CD14-positive monocyte (primary cell): ENCODE measurements around the gene STK38. TPM values are rescaled to one million over a fixed set of nuclear protein-coding genes. Genes with fewer than 3 reads are reported as not detected.

Source experiments
- DNase-seq, 3 donors: peaks; one replicate each; pipeline ENCODE4 v3.0.0-alpha.2; 2011 to 2022
- H2AFZ ChIP-seq: 2 replicates; pipeline ENCODE4 v1.6.0; 2012; ENCODE audit warnings: mild to moderate bottlenecking, low read depth, low read length, inconsistent platforms; ENCODE audit not compliant: insufficient read depth, poor library complexity, severe bottlenecking
- H3K27ac ChIP-seq, 2 donors: 1 replicate in 1 of 2; 2 replicates in 1 of 2; pipeline ENCODE4 v1.5.1; 2012 to 2013; ENCODE audit warnings: low read length in 2 of 2, control low read depth in 1 of 2, inconsistent platforms in 1 of 2, low read depth in 1 of 2, mild to moderate bottlenecking in 1 of 2
- H3K27me3 ChIP-seq, 2 donors: one replicate each; pipeline versions ENCODE4 v1.6.0 to v1.6.1; 2011 to 2013; ENCODE audit warnings: low read length in 2 of 2; ENCODE audit not compliant: control insufficient read depth in 2 of 2, insufficient read depth in 2 of 2
- H3K36me3 ChIP-seq, 2 donors: replicated peaks in 1 of 2; 1 replicate in 1 of 2; 2 replicates in 1 of 2; pipeline versions ENCODE4 v1.5.1 to v1.6.1; 2012 to 2013; ENCODE audit warnings: low read length in 2 of 2, control low read depth in 1 of 2, inconsistent platforms in 1 of 2, mild to moderate bottlenecking in 1 of 2; ENCODE audit not compliant: insufficient read depth in 2 of 2, control insufficient read depth in 1 of 2
- H3K4me1 ChIP-seq, 2 donors: 1 replicate in 1 of 2; 2 replicates in 1 of 2; pipeline versions ENCODE4 v1.5.1 to v1.6.1; 2012 to 2013; ENCODE audit warnings: low read length in 2 of 2, control low read depth in 1 of 2, inconsistent platforms in 1 of 2, mild to moderate bottlenecking in 1 of 2, moderate library complexity in 1 of 2; ENCODE audit not compliant: insufficient read depth in 2 of 2, control insufficient read depth in 1 of 2
- H3K4me2 ChIP-seq: replicated peaks from 2 replicates; pipeline ENCODE3; 2012; ENCODE audit warnings: low read length, moderate library complexity, mild to moderate bottlenecking; ENCODE audit not compliant: poor library complexity, severe bottlenecking; ENCODE audit errors: extremely low read depth
- H3K4me3 ChIP-seq, 3 experiments: fragments of 200-600 bp in 1 of 3; sonication (generic) in 1 of 3; replicated peaks in 1 of 3; 1 replicate in 2 of 3; 2 replicates in 1 of 3; pipeline ENCODE4 v1.5.1; 2011 to 2013; ENCODE audit warnings: low read length in 3 of 3, mild to moderate bottlenecking in 3 of 3, control low read depth in 2 of 3, low read depth in 2 of 3, inconsistent platforms in 1 of 3, moderate library complexity in 1 of 3
- H3K79me2 ChIP-seq: 2 replicates; pipeline ENCODE4 v1.6.0; 2012; ENCODE audit warnings: mild to moderate bottlenecking, control low read depth, inconsistent platforms, low read length, moderate library complexity; ENCODE audit not compliant: insufficient read depth
- H3K9ac ChIP-seq: 2 replicates; pipeline ENCODE4 v1.6.0; 2017; ENCODE audit warnings: low read length, mild to moderate bottlenecking; ENCODE audit not compliant: insufficient read depth, poor library complexity, severe bottlenecking
- H3K9me3 ChIP-seq, 2 donors: replicated peaks in 1 of 2; 1 replicate in 1 of 2; 2 replicates in 1 of 2; pipeline versions ENCODE4 v1.5.1 to v1.6.1; 2012 to 2013; ENCODE audit warnings: low read length in 2 of 2, control low read depth in 1 of 2; ENCODE audit not compliant: control insufficient read depth in 1 of 2, insufficient read depth in 1 of 2
- H4K20me1 ChIP-seq: 2 replicates; pipeline ENCODE4 v1.6.0; 2012; ENCODE audit warnings: mild to moderate bottlenecking, low read length, control low read depth, moderate library complexity; ENCODE audit not compliant: insufficient read depth
- H3K27ac Mint-ChIP-seq, 7 donors: one replicate each; pipeline ENCODE4 v1.8.0; 2020; ENCODE audit warnings: mild to moderate bottlenecking in 7 of 7, mixed read lengths in 7 of 7, moderate library complexity in 6 of 7, inconsistent platforms in 2 of 7
- H3K27me3 Mint-ChIP-seq, 3 donors: one replicate each; pipeline ENCODE4 v1.8.0; 2021 to 2022; ENCODE audit warnings: low read depth in 3 of 3, mild to moderate bottlenecking in 3 of 3, mixed read lengths in 3 of 3, moderate library complexity in 3 of 3, inconsistent platforms in 1 of 3
- H3K36me3 Mint-ChIP-seq, 2 donors: one replicate each; pipeline ENCODE4 v1.8.0; 2020; ENCODE audit warnings: mixed read lengths in 2 of 2, inconsistent platforms in 1 of 2, mild to moderate bottlenecking in 1 of 2
- H3K4me1 Mint-ChIP-seq: one replicate; pipeline ENCODE4 v1.8.0; 2020; ENCODE audit warnings: mild to moderate bottlenecking, mixed read lengths
- H3K4me3 Mint-ChIP-seq, 2 donors: one replicate each; pipeline ENCODE4 v1.8.0; 2020; ENCODE audit warnings: mild to moderate bottlenecking in 2 of 2, mixed read lengths in 2 of 2, moderate library complexity in 1 of 2
- H3K9me3 Mint-ChIP-seq, 7 donors: one replicate each; pipeline ENCODE4 v1.8.0; 2020 to 2022; ENCODE audit warnings: mixed read lengths in 7 of 7, mild to moderate bottlenecking in 6 of 7, moderate library complexity in 6 of 7, inconsistent platforms in 2 of 7
- WGBS: methylation state at CpG from one replicate; pipeline ENCODE4 v1.1.5; 2013; ENCODE audit warnings: missing lambda C conversion rate; ENCODE audit not compliant: insufficient coverage; 5-methylcytosine and 5-hydroxymethylcytosine counted together
- intact Hi-C, 2 donors: fragments of 100-400 bp; cut with micrococcal nuclease; formaldehyde crosslinking; loops; one replicate each; pipeline versions ENCODE4 v1.15.0 to v1.15.1; 2023
- polyA plus RNA-seq, 3 donors: library from polyadenylated mRNA; depleted of rRNA in 1 of 3; unstranded in 2 of 3; stranded (reverse) in 1 of 3; fragments of 300-500 nt in 2 of 3; fragments of >200 nt in 1 of 3; fragmentation: Illumina TruSeq in 2 of 3; gene quantifications; 1 replicate in 2 of 3; 2 replicates in 1 of 3; pipeline ENCODE4 v1.2.3, GENCODE V29; 2012 to 2021
- TF ChIP-seq, protein P1 (sequence below): fragments of 200-600 bp; IDR thresholded peaks from one replicate; pipeline ENCODE4 v1.8.0; 2022; ENCODE audit warnings: antibody characterized with exemption, mild to moderate bottlenecking

Gene STK38
- polyA plus RNA-seq, 3 donors = 57.1 to 95.7 (median 58.4) TPM

- 100% methylated on average over 1 of the region's 3 CpGs for WGBS
- no peaks in the 10 kb centered on the region for H3K9me3 ChIP-seq
- no peak overlapping the region for H3K9ac ChIP-seq
- H2AFZ ChIP-seq = no peak overlapping the region
- peaks cover 19% of the 10 kb centered on the region for H3K4me1 Mint-ChIP-seq
- TF ChIP-seq, protein P1, sequence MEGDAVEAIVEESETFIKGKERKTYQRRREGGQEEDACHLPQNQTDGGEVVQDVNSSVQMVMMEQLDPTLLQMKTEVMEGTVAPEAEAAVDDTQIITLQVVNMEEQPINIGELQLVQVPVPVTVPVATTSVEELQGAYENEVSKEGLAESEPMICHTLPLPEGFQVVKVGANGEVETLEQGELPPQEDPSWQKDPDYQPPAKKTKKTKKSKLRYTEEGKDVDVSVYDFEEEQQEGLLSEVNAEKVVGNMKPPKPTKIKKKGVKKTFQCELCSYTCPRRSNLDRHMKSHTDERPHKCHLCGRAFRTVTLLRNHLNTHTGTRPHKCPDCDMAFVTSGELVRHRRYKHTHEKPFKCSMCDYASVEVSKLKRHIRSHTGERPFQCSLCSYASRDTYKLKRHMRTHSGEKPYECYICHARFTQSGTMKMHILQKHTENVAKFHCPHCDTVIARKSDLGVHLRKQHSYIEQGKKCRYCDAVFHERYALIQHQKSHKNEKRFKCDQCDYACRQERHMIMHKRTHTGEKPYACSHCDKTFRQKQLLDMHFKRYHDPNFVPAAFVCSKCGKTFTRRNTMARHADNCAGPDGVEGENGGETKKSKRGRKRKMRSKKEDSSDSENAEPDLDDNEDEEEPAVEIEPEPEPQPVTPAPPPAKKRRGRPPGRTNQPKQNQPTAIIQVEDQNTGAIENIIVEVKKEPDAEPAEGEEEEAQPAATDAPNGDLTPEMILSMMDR = no peak
- peaks cover 0 to 2% (median 0%) of the 10 kb centered on the region in 7 donors for H3K9me3 Mint-ChIP-seq
- peaks cover 27 to 33% of the 10 kb centered on the region in 2 donors for H3K36me3 ChIP-seq
- no peak overlapping the region for H3K27ac Mint-ChIP-seq
- DNase-seq = no peak
- peaks cover 96% of the 10 kb centered on the region for H3K79me2 ChIP-seq
- H3K36me3 Mint-ChIP-seq = peaks cover 20 to 38% of the 10 kb centered on the region in 2 donors
- H3K4me1 ChIP-seq = peaks cover 7 to 8% of the 10 kb centered on the region in 2 donors
- no peaks in the 10 kb centered on the region for H3K27me3 Mint-ChIP-seq
- intact Hi-C loops = no loop called here
- no peak overlapping the region for H3K27ac ChIP-seq
- H3K4me2 ChIP-seq = no peak overlapping the region
- H3K27me3 ChIP-seq = no peaks in the 10 kb centered on the region
- H3K4me3 ChIP-seq = no peak overlapping the region
- H4K20me1 ChIP-seq = peaks cover 92% of the 10 kb centered on the region
- H3K4me3 Mint-ChIP-seq = no peak overlapping the region
These were observed 79.7 kb downstream of the STK38 start for GRCh38 chr6:36467625-36468024.

DNA sequence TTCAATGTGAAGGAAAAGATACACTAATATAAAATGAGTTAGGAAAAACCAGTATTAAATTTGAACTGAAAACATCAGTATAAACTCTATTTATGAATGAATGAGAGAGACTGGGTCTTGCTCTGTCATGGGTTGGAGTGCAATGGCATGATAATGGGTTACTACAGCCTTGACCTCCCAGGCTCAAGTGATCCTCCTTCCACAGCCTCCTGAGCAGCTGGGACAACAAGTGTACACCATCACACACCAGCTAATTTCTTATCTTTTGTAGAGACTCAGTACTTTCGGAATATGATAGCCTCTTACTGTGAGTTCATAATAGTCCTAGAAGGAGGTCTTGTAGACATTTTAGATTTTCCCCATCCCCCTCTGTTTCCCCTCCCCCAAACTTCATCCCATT is 83.0 kb downstream of the STK38 start:
- Mint-ChIP-seq H3K4me1 (peaks cover 31% of the 10 kb centered on the region), H3K4me3 (no peak overlapping the region), H3K36me3 (peaks cover 10 to 22% of the 10 kb centered on the region in 2 donors), H3K9me3 (no peaks in the 10 kb centered on the region), H3K27ac (no peak overlapping the region), H3K27me3 (no peaks in the 10 kb centered on the region)
- Histone ChIP-seq H3K79me2 (peaks cover 100% of the 10 kb centered on the region), H3K4me1 (peaks cover 13 to 16% of the 10 kb centered on the region in 2 donors), H4K20me1 (peaks cover 99% of the 10 kb centered on the region), H2AFZ (no peak overlapping the region), H3K9me3 (no peaks in the 10 kb centered on the region), H3K27me3 (no peaks in the 10 kb centered on the region), H3K36me3 (peaks cover 3 to 16% of the 10 kb centered on the region in 2 donors), H3K4me3 (no peak overlapping the region), H3K9ac (no peak overlapping the region), H3K4me2 (no peak overlapping the region), H3K27ac (no peak overlapping the region)
- DNase-seq = no peak
- TF ChIP-seq, protein P1 = no peak
- WGBS = no CpG with 5 or more reads among the region's 1 CpG
- intact Hi-C loops = no loop called here
